ENCODE results near the gene RNF207.

The RNF207 gene

GRCh38 chr1:6269720-6270400, 63.9 kb downstream of the RNF207 start:
- no peak for DNase-seq

GRCh38 chr1:6270401-6270800, 64.5 kb downstream of the RNF207 start:
- DNase-seq = no peak
